HG02571 (cell line): ENCODE data around the gene PPIP5K2.
A peak's percentile ranks its signal among the peaks of the same experiment; 100 is the strongest.
"Not testable (repeated sequence)": the region's sequence is repeated elsewhere in the genome, so short reads cannot be mapped to it uniquely, and the experiment has no call there.

Experiments used
- ATAC-seq: cut with Tn5 transposase; IDR thresholded peaks from one replicate; pipeline ENCODE4 v1.9.1; 2021; ENCODE audit warnings: mild to moderate bottlenecking, moderate library complexity; ENCODE audit not compliant: unreplicated experiment

Gene PPIP5K2

DNA sequence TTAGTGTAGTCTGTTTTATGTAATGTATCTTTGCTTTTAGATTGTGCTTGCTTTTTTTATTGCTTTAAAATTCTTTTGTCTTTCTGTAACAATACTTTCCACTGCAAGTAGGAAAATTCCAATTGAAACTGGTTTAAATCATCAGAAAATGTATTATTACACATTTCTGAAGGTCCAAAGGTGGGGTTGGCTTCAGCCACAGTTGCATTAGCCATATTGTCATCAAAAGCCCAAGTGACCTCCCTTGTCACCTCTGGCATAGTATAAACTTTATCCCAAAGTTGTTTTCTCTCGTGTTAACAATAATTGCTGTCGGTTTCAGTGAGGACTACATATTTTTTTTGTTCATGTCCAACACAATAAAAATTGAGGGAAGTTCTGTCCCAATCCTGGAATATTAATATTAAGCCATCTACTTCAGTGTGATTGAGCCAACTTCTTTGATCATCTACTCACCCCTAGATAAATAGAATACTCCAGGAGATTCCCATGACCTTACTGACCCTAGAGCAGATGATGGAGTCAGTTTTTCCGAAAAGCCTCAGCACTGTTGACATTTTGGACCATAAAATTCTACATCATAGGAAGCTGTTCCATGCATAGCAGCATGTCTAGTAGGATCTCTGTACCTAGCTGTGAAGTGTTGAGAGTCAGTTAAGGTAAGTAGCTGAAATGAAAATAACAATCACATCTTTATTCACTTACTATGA, 86.0 kb downstream of the PPIP5K2 start:
- ATAC-seq, result no peak

- no peak for ATAC-seq
Measured at GRCh38 chr5:103207011-103207410, 86.9 kb downstream of the PPIP5K2 start.

GRCh38 chr5:103207653-103208052, 87.6 kb downstream of the PPIP5K2 start:
- no peak for ATAC-seq

DNA sequence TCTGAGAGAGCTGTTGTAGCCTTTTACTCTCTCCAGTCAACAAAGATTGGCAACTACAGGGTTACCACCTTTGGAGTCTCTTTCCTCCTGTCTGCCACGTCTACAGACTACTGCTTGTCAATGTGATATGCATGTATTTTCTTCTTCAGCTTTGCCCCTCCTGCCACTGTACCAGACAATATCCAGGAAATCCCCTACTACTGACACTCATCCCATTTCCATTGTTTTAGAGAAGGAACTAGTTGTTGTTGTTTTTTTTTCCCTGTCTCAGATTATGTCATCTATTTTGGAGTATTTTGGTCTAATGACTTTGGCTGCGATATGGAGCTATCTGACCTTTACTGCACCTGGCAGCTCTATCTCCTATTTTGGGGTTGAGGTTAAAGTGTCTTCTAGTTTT, 88.4 kb downstream of the PPIP5K2 start:
- ATAC-seq, result no peak

DNA sequence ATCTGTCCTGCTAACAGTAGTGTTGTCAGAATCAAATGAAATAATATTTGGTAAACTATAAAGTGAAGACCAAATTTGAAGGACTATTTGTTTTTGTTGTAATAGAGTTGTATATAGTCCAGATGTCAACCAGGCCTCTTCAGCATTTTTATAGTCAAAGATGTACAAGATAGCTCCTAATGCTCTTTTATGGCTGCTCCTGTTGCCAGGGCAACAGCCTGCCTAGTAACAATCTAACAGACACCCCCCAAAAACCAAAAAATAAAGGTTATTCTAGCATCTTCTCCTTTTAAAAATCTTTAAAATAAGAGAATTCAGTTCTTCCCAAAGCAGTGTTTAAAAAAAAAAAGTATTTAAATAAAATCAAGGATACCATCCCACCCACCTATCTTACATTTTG, 89.0 kb downstream of the PPIP5K2 start:
- ATAC-seq, result no peak

GRCh38 chr5:103210952-103211351, 90.9 kb downstream of the PPIP5K2 start:
- no peak for ATAC-seq

DNA sequence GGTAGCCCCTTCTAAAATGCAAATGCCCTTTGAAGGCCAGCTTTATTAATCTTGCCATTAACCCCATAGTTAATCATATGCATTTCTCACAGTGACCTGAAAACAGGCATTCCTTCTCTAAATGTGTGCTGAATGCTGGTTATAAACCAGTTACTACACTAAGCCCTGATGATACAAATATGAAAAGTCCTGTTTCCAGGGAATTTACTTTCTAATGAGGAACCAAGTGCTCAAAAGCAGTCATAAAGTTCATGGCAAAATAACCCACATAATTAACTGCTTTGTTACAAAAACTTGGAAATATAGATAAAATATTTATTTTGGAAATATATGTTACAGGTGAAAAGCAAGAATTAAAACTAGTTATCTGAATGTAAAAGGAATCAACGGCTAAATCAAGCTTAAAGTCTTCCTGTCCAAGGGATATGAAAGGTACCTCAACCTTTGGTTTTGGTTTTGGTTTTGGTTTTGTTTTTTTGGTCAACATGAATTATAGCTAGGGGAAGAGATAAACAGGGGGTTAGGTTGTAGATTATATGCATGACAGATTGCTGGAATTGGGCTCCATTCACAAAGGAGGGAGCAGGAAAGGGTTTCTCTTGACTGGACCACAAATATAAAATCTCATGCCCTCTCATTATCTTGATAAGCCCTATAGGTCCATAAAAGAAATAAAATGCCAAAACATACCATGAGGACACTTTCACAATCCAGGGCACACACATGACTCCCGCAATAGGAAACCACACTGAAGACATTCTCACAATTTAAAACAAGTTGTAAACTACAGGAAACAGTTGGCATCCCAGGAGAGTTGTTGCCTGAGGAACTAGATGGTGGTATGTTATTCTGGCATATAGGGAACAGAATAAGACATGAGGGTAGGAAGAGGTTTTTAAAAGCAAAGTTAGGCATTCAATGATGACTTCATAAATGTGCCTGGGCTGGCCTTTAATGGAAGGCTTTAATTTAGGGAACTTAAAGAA, 91.8 kb downstream of the PPIP5K2 start:
- ATAC-seq, result peak; percentile 93

- ATAC-seq, result no peak
Measured at GRCh38 chr5:103216137-103216536, 96.0 kb downstream of the PPIP5K2 start.

- no peak for ATAC-seq
Measured at GRCh38 chr5:103216697-103217096, 96.6 kb downstream of the PPIP5K2 start.

DNA sequence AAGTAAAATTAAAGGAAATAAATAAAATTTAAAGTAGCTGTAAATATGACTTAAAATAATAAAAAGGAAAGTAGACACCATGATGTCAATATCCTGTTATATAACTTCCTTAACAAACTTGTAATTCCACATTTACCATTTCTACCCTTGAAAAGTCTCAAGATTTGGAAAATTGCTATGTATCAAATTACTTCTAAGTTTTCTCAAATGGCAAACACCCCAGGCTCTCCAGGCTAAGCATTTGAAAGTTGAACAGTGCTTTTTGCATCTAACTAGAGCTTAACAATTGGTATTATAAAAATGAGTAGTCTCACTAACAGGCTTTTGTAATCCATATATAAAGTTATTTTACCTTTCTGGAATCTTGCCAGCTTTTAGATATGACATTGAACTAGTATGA, 97.0 kb downstream of the PPIP5K2 start:
- no peak for ATAC-seq

DNA sequence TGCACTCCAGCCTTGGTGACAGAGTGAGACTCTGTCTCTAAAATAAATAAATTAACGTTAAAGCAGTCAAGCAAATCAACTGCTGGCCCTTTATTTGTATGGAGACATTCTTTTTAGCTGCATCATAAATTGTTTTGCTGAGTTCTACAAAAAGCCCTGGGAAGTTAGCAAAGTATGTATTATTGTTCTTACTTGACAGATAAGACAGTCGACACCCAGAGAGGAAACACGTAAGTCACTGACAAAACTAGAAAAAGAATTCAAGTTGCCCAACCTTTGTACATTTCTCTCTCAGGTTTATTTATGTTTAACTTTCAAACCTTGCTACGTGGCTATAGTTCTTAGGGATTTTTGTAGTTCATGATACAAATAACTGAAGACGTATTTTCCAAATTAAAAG, 98.1 kb downstream of the PPIP5K2 start:
- ATAC-seq, result no peak

- ATAC-seq, result not testable (repeated sequence)
Measured at GRCh38 chr5:103219074-103219473, 99.0 kb downstream of the PPIP5K2 start.

- no peak for ATAC-seq
Measured at GRCh38 chr5:103223031-103223955, 103.2 kb downstream of the PPIP5K2 start.

GRCh38 chr5:103224118-103224893, 104.2 kb downstream of the PPIP5K2 start:
- ATAC-seq, result peak; percentile 97

- ATAC-seq, result no peak
Measured at GRCh38 chr5:103224894-103225246, 104.8 kb downstream of the PPIP5K2 start.

DNA sequence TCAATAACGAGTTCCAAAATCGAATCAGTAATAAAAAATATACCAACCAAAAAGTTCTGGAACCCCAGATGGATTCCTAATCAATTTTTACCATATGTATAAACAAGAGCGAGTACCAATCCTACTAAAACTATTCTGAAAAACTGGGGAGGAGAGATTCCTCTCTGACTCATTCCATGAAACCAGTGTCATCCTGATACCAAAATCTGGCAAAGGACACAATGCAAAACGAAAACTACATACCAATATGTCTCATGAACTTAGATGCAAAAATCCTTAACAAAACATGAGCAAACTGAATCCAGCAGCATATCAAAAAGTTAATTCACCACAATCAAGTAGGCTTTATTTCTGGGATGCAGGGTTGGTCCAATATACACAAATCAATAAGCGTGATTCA, 108.0 kb downstream of the PPIP5K2 start:
- ATAC-seq, result no peak

DNA sequence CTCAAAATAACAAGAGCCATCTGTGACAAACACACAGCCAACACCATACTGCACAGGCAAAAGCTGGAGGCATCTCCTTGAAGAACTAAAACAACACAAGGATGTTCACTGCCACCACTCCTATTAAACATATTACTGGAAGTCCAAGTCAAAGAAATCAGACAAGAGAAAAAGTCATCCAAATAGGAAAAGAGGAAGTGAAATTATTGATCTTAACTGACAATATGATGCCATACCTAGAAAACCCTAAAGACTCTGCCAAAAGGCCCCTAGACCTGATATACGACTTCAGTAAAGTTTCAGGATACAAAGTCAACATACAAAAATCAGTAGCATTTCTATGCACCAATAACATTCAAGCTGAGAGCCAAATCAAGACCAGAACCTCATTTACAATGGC, 108.5 kb downstream of the PPIP5K2 start:
- no peak for ATAC-seq

DNA sequence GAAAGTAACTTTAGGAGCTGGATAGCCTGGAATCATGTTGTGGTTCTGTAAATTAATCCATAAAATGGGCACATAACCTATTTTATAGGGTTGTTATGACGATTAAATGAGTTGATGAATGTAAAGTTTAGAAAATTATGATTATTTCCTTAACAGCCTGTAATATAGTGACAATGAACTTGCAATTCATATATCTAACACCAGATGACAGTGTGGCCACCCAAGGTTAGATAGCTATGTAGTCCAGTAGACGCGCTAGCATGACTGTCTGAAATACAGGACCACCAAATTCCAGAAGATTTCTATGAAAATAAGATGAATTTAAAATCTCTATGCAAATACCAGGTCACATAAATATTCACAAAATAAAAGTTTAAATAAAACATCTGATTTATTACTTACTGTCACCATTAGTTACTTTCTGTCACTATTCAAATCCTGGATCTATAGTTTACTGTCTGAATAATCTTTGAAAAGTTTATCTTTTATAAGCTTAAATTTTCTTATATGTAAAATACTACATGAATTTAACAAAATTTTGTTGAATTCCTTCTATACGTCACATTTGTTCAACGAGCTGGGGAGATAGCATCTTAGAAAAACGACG, 112.4 kb downstream of the PPIP5K2 start:
- peak; percentile 80 for ATAC-seq

DNA sequence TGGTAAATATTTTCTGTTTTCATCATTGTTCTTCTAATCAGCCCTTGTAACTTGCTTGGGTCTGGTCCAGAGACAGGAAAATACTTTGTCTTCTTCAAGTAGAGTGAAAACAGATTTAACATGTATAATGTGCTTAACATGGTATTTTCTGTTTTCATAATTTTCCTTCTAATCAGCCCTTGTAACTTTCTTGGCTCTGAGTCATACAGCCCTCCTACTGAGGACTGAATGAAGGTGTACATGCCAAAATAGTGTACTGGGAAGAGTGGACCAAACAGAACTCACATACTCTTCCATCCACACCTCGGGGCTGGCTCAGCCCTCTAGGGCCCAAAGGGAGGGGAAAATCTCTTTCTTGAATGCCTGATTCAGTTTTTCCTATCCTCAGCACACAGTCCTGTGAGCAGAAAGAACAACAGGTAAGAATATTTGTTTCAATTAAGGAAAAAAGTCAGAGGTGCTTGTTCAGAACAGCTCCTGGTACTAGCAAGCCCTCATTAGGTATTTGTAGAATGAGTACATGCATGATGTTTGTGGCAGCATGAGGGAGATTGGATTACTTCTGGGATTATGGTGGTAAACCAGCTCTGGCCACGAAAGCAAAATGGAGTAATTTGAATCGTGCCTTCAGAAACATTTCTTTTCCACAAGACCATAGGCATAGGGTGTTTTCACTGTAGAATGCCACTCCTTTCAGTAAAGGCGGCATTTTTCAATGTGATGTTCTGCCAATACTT, 114.3 kb downstream of the PPIP5K2 start:
- no peak for ATAC-seq
